GM21423 (cell line): ENCODE results near the gene CLECL1.

Source experiments
- ATAC-seq: cut with Tn5 transposase; IDR thresholded peaks from one replicate; pipeline ENCODE4 v1.9.1; 2021; ENCODE audit warnings: mild to moderate bottlenecking, moderate library complexity; ENCODE audit not compliant: unreplicated experiment

The CLECL1 gene

GRCh38 chr12:9732921-9733461 is at the start of gene CLECL1:
Gene CLECL1 (minus strand): TSS chr12:9733097.
- no peak for ATAC-seq

GRCh38 chr12:9781360-9781759 is 48.5 kb upstream of the CLECL1 start:
- ATAC-seq, result no peak

- ATAC-seq, result no peak
Measured at GRCh38 chr12:9779209-9779608, 46.3 kb upstream of the CLECL1 start.

GRCh38 chr12:9776781-9777180 is 43.9 kb upstream of the CLECL1 start:
- ATAC-seq, result no peak

- no peak for ATAC-seq
Measured at GRCh38 chr12:9773216-9773877, 40.5 kb upstream of the CLECL1 start.

- no peak for ATAC-seq
Measured at GRCh38 chr12:9763025-9763424, 30.1 kb upstream of the CLECL1 start.

- no peak for ATAC-seq
Measured at GRCh38 chr12:9762369-9762768, 29.5 kb upstream of the CLECL1 start.

GRCh38 chr12:9761419-9761781 is 28.5 kb upstream of the CLECL1 start:
- ATAC-seq, result no peak

- peak; percentile 44 for ATAC-seq
Measured at GRCh38 chr12:9760699-9761418, 28.0 kb upstream of the CLECL1 start, which contains the start of gene CD69. Gene CD69 (minus strand): TSS chr12:9760901. CDS start chr12:9760820, 81 bp downstream.

GRCh38 chr12:9760120-9760519 is 27.2 kb upstream of the CLECL1 start:
- no peak for ATAC-seq

- ATAC-seq, result no peak
Measured at GRCh38 chr12:9759694-9760093, 26.8 kb upstream of the CLECL1 start.

GRCh38 chr12:9758119-9758518 is 25.2 kb upstream of the CLECL1 start:
- ATAC-seq, result no peak

GRCh38 chr12:9757433-9758025 is 24.6 kb upstream of the CLECL1 start:
- no peak for ATAC-seq

- no peak for ATAC-seq
Measured at GRCh38 chr12:9756706-9757105, 23.8 kb upstream of the CLECL1 start.

GRCh38 chr12:9756170-9756569 is 23.3 kb upstream of the CLECL1 start:
- ATAC-seq, result no peak

- no peak for ATAC-seq
Measured at GRCh38 chr12:9755567-9755966, 22.7 kb upstream of the CLECL1 start.

GRCh38 chr12:9755035-9755434 is 22.1 kb upstream of the CLECL1 start:
- no peak for ATAC-seq

GRCh38 chr12:9754099-9754927 is 21.4 kb upstream of the CLECL1 start:
- no peak for ATAC-seq

- no peak for ATAC-seq
Measured at GRCh38 chr12:9753498-9753897, 20.6 kb upstream of the CLECL1 start.

- ATAC-seq, result no peak
Measured at GRCh38 chr12:9753073-9753472, 20.2 kb upstream of the CLECL1 start.
